NAMALWA (cell line): Measurements from ENCODE around the gene BLACAT1.

Experiments used
- DNase-seq: peaks from one replicate; pipeline ENCODE4 v3.0.0-alpha.2; 2015; ENCODE audit warnings: low spot score

The BLACAT1 gene

GRCh38 chr1:205456868-205457745 lies 1.3 kb upstream of the BLACAT1 start:
- no peak for DNase-seq

- DNase-seq = no peak
These were observed 580 bp upstream of the BLACAT1 start for GRCh38 chr1:205456383-205456867.

- no peak for DNase-seq
These were observed 926 bp downstream of the BLACAT1 start for GRCh38 chr1:205454903-205455335.

- no peak for DNase-seq
These were observed 2.4 kb downstream of the BLACAT1 start for GRCh38 chr1:205453466-205453865.

- DNase-seq = no peak
These were observed 2.9 kb downstream of the BLACAT1 start for GRCh38 chr1:205452933-205453332.

- DNase-seq = no peak
These were observed 3.5 kb downstream of the BLACAT1 start for GRCh38 chr1:205452364-205452763.

GRCh38 chr1:205451759-205452164 lies 4.1 kb downstream of the BLACAT1 start:
- DNase-seq = no peak

GRCh38 chr1:205451202-205451601 lies 4.6 kb downstream of the BLACAT1 start:
- DNase-seq = no peak

- DNase-seq = no peak
These were observed 5.4 kb downstream of the BLACAT1 start for GRCh38 chr1:205450448-205450847.

- DNase-seq = no peak
These were observed 5.9 kb downstream of the BLACAT1 start for GRCh38 chr1:205449750-205450443.

GRCh38 chr1:205449254-205449749 lies 6.5 kb downstream of the BLACAT1 start:
- no peak for DNase-seq

GRCh38 chr1:205448540-205449253 lies 7.1 kb downstream of the BLACAT1 start:
- no peak for DNase-seq

- no peak for DNase-seq
These were observed 8.1 kb downstream of the BLACAT1 start for GRCh38 chr1:205447457-205448341.

- no peak for DNase-seq
These were observed 9.0 kb downstream of the BLACAT1 start for GRCh38 chr1:205446828-205447227.

GRCh38 chr1:205445646-205445935 lies 10.3 kb downstream of the BLACAT1 start:
- no peak for DNase-seq

- no peak for DNase-seq
These were observed 10.8 kb downstream of the BLACAT1 start for GRCh38 chr1:205444931-205445645.

- DNase-seq = no peak
These were observed 11.4 kb downstream of the BLACAT1 start for GRCh38 chr1:205444300-205444930.

- DNase-seq = no peak
These were observed 12.1 kb downstream of the BLACAT1 start for GRCh38 chr1:205443585-205444299.

GRCh38 chr1:205442051-205442725 lies 13.7 kb downstream of the BLACAT1 start:
- DNase-seq = no peak
